ENCODE results near the gene SEMA6A. TPM values are rescaled to one million over a fixed set of nuclear protein-coding genes. Genes with fewer than 3 reads are reported as not detected.

Gene SEMA6A
- polyA plus RNA-seq (ENCODE audit: insufficient read length in 4 of 4) = 10 to 100 TPM; 39.6 to 61.6 (median 54.8) TPM

GRCh38 chr5:116574367-116575325 is at the start of gene SEMA6A:
Gene SEMA6A, minus strand, starts transcription at chr5:116574823. Its CDS starts 69,879 bp downstream, at chr5:116504944.
- peak; percentile 81 to 94 (median 91) for DNase-seq (ENCODE audit: low read depth in 4 of 4, low spot score in 2 of 4)

GRCh38 chr5:116622375-116623050 is 47.9 kb upstream of the SEMA6A start:
- DNase-seq (ENCODE audit: low read depth in 4 of 4, low spot score in 2 of 4) = no peak

GRCh38 chr5:116621599-116621998 is 47.0 kb upstream of the SEMA6A start:
- no peak for DNase-seq (ENCODE audit: low read depth in 4 of 4, low spot score in 2 of 4)

- no peak for DNase-seq (ENCODE audit: low read depth in 4 of 4, low spot score in 2 of 4)
These were observed 42.3 kb upstream of the SEMA6A start for GRCh38 chr5:116616876-116617275.

GRCh38 chr5:116614603-116614920 is 39.9 kb upstream of the SEMA6A start:
- DNase-seq (ENCODE audit: low read depth in 4 of 4, low spot score in 2 of 4) = no peak

- no peak for DNase-seq (ENCODE audit: low read depth in 4 of 4, low spot score in 2 of 4)
These were observed 38.8 kb upstream of the SEMA6A start for GRCh38 chr5:116613445-116613844.

GRCh38 chr5:116612431-116612830 is 37.8 kb upstream of the SEMA6A start:
- DNase-seq (ENCODE audit: low read depth in 4 of 4, low spot score in 2 of 4) = no peak

- DNase-seq (ENCODE audit: low read depth in 4 of 4, low spot score in 2 of 4) = no peak
These were observed 30.9 kb upstream of the SEMA6A start for GRCh38 chr5:116605310-116606070.

GRCh38 chr5:116604805-116605204 is 30.2 kb upstream of the SEMA6A start:
- no peak for DNase-seq (ENCODE audit: low read depth in 4 of 4, low spot score in 2 of 4)

- no peak for DNase-seq (ENCODE audit: low read depth in 4 of 4, low spot score in 2 of 4)
These were observed 26.3 kb upstream of the SEMA6A start for GRCh38 chr5:116600876-116601275.

GRCh38 chr5:116598911-116599310 is 24.3 kb upstream of the SEMA6A start:
- DNase-seq (ENCODE audit: low read depth in 4 of 4, low spot score in 2 of 4) = no peak

GRCh38 chr5:116595498-116595897 is 20.9 kb upstream of the SEMA6A start:
- no peak for DNase-seq (ENCODE audit: low read depth in 4 of 4, low spot score in 2 of 4)

- DNase-seq (ENCODE audit: low read depth in 4 of 4, low spot score in 2 of 4) = no peak
These were observed 18.7 kb upstream of the SEMA6A start for GRCh38 chr5:116593340-116593739.

GRCh38 chr5:116585227-116585626 is 10.6 kb upstream of the SEMA6A start:
- no peak for DNase-seq (ENCODE audit: low read depth in 4 of 4, low spot score in 2 of 4)

- no peak for DNase-seq (ENCODE audit: low read depth in 4 of 4, low spot score in 2 of 4)
These were observed 9.2 kb upstream of the SEMA6A start for GRCh38 chr5:116583862-116584222.

- DNase-seq (ENCODE audit: low read depth in 4 of 4, low spot score in 2 of 4) = no peak
These were observed 8.7 kb upstream of the SEMA6A start for GRCh38 chr5:116583085-116583861.

- DNase-seq (ENCODE audit: low read depth in 4 of 4, low spot score in 2 of 4) = no peak
These were observed 7.3 kb upstream of the SEMA6A start for GRCh38 chr5:116581910-116582309.

GRCh38 chr5:116579144-116579543 is 4.5 kb upstream of the SEMA6A start:
- DNase-seq (ENCODE audit: low read depth in 4 of 4, low spot score in 2 of 4) = no peak

- no peak for DNase-seq (ENCODE audit: low read depth in 4 of 4, low spot score in 2 of 4)
These were observed 4.1 kb upstream of the SEMA6A start for GRCh38 chr5:116578676-116579075.

- DNase-seq (ENCODE audit: low read depth in 4 of 4, low spot score in 2 of 4) = no peak
These were observed 2.6 kb upstream of the SEMA6A start for GRCh38 chr5:116577064-116577788.

All from left renal cortex interstitium (tissue), 4 donors.